NCI-H748 treated with DMSO at 0.1 percent for 48 hours (cell line): Measurements from ENCODE around the gene ARMC9.
"Not testable (repeated sequence)": the region's sequence is repeated elsewhere in the genome, so short reads cannot be mapped to it uniquely, and the experiment has no call there.

Experiments used
- DNase-seq: peaks from one replicate; lab custom pipeline; 2025; lab: John Stamatoyannopoulos, UW

ARMC9 gene, protein sequence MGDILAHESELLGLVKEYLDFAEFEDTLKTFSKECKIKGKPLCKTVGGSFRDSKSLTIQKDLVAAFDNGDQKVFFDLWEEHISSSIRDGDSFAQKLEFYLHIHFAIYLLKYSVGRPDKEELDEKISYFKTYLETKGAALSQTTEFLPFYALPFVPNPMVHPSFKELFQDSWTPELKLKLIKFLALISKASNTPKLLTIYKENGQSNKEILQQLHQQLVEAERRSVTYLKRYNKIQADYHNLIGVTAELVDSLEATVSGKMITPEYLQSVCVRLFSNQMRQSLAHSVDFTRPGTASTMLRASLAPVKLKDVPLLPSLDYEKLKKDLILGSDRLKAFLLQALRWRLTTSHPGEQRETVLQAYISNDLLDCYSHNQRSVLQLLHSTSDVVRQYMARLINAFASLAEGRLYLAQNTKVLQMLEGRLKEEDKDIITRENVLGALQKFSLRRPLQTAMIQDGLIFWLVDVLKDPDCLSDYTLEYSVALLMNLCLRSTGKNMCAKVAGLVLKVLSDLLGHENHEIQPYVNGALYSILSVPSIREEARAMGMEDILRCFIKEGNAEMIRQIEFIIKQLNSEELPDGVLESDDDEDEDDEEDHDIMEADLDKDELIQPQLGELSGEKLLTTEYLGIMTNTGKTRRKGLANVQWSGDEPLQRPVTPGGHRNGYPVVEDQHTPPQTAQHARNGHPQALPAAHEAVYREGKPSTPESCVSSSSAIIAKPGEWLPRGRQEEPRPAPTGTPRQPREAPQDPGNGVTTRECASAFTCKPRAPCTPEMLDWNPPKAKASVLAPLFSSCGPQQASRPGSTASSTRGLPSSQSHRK

DNA sequence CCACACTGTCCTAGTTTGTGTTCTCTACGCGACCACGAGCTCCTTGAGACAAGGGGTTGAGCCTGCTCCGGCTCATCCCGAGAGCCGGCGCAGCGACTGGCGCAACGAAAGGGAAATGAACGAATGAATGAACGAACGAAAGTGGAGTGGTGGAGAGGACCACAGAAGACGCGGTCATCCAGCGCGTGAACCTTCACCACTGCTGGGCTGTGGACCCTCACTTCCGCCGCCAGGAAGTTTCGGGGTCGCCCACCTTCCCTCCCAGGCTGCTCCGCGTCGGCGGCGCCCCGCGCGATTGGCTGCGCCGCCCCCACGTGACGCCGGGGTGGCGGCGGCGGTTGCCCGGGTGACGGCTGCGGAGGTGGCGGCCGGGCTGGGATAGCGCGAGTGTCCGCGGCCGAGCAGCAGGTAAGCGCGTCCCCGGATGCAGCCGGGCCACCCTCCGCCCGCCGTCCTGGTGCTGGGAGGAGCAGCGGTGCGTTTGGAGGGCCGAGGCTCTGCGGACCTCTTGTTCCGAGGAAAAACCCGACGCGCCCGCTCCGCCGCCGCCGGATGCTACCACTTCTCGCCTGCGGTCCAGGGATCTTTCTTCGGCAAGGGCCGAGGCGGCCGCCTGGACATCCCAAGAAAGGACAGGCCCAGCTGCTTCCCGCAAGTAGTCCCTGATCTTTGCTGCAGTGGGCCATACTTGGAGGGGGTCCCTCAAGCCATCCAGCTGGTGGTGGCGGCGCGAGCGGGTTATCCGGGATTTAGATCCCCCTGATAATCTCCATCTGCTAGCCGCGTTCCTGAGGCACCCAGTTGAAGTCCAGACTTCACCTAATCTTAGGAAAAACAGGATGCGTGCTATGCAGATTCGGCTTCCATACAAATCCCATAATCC is at the start of gene ARMC9:
Gene ARMC9, plus strand, starts transcription at position 341 of the 883 bp plus-strand sequence. CDS start 7,608 bp downstream, outside the sequence.
- DNase-seq, result peak; percentile 59

DNA sequence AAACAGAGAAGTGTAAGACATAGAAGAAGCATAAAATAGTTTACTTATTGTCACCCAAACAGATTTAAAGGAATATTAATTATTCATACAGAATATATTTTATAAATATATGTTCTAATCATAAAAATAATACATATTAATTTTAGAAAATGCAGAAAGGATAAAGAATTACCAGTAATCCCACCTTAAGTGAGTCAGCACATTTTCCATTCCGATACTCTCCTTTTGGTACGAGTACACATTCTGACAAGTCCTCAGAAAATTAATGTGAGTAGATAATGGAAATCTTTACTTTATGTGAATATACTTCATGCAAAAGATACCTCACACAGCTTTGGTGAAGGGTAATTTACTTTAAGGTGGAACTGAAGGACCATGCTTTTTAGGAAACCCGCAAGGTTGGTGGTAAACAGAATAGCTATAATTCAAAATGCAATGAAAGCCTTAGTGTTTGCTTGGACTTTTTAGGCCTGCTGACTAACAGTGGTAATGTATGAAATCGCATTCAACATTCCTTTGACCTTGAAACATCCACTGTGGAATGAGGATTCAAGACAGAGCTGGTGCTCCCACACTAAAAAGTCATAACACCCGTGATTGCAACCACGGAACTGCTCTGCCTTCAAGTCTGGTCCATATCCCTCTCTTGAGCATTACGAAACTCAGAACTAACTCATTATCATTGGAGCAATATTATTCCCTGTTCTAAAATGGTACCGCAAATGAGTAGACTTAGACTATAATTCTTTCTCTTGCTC is 45.5 kb upstream of the ARMC9 start:
- DNase-seq, result no peak

DNA sequence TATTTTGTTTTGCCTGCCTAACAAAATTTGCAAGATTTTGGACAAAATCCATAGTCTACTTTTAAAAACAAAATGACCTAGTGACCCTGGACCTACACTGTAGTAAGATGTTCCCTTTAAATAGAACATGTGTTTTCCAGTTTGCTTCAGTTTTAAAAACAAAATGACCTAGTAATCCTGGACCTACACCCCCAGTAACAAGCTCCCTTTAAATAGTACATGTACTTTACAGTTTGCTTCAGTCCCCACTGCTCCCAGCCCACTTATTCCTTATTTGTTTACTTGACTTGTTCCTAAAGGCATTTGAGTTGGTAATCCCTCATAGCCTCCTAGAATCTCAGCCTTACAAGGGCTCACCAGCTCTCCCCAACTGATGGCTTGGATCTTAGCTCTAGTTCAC is 39.1 kb upstream of the ARMC9 start:
- no peak for DNase-seq

DNA sequence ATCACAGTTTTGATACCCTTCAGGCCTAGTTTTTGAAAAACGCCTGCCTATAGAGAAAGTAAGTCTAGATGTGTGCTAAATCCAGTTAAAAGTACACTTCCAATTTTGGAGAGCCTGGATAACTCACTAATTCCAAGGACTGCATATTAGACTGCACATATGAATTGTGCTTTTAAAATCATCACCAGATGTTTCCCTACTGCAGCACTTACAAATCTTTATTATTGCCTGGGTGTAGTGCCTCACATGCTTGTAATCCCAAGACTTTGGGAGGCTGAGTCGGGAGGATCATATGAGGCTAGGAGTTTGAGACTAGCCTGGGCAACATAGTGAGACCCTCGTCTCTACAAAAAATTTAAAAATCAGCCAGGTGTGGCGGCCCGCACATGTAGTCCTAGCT is 37.7 kb upstream of the ARMC9 start:
- no peak for DNase-seq

DNA sequence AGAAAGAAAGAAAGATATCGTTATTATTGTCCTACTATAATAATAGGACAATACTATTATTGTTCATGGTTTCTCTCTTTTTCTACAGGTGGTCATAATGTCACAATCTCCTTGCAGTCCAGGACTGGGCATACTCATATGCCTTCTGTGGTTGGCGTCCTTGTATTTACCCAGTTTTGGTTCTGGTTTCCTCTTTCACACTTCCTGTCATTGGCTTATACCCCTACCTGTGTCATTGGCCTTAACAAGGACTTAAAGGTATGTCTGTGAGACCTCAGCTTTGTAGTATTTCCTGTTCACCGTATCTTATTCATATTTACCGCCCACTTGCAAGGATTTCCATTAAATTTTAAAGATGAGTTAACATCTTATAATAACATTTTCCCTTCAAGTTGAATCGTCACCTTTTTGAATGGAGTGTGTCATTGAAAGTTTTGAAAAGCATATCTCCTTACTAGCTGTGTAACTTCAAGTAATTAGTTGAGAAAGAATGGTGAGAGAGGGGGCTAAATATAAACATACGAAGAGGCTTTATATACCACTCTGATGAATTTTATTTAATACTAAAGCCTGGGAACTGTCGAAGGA is 37.1 kb upstream of the ARMC9 start:
- DNase-seq, result no peak

DNA sequence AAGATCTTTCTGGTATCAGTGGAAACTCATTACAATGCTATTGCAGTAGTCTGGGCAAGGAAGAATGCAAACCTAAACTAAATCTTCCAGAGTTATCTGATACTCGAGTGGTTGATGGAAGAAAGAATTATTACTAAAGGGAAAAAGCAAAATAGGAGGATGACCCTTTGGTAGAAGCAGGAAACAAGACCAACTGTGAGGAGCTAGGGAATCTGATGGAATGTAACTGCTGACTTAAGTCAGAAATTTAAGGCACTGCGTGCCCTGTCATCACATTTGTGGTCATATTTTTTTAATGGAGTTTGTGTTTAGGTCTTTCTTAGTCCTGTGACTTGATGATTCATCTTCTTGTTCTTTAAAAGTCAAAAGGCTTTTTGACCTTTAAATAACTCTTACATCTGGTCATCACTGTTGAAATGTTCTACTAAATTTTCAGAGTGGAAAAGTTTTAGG is 36.5 kb upstream of the ARMC9 start:
- DNase-seq, result no peak

DNA sequence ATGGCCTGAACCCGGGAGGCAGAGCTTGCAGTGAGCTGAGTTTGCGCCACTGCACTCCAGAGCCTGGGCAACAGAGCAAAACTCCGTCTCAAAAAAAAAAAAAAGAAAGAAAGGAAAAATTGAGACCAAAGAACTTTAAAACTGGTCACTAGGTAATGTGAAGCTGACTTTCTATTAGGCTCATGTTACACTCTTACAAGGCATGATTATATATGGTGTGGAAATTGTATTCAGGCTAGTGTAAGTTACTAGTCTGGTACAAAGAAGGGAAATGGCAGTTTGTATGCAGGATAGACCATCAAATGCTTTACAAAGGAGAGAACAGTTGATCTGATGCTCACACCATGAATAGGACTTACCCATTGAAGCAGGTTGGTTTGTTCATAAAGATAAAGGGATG is 35.4 kb upstream of the ARMC9 start:
- no peak for DNase-seq

DNA sequence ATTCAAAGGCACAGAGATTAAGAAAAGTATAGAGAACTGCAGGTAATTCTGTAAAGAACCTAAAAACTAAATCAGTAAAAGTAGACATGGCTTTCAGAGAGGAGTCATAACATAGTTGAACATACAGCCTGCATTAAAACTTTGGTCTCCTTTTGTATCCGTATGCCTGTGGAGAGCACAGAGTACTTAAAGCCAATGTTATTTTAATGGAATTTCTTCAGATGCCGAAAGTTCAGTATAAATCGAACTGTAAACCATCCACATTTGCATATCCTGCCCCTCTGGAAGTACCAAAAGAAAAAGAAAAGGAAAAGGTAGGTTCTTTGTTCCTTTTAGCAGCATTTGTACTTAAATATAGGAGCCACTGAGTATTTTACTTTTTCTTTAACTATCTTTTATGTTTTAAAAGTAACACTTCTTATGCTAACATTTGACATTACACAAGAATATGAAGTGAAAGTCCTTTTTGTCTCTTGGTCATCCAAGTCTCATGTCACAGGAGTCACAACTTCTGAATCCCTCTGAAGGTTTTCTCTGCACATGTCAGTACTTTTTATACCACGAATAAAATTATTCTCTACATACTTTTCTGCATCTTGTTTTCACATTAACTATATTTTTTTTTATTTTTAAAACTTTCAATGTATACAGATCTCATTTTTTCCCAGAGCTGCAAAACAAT is 34.9 kb upstream of the ARMC9 start:
- no peak for DNase-seq

DNA sequence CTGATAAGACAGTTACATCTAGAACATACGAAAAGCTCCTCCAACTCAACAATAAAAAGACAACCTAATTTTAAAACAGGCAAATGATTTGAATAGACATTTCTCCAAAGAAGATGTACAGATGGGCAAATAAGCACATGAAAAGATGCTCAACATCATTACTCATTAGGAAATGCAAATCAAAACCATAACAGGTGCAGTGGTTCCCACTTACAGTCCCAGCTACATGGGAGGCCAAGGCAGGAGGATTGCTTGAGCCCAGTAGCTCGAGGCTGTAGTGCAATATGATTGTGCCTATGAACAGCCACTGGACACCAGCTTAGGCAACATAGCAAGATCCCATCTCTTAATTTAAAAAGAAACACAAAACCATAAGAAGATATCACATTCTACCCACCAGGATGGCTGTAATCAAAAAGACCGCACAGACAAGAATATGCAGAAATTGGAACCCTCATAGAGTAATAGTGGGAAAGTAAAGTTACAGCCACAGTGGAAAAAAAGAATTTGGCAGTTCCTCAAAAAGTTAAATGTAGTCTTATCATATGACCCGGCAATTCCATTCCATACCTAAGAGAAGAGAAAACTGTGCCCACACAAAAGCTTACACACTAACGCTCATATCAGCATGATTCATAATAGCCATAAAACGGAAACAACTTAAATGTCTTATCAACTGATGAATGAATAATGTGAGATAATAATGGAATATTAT is 30.5 kb upstream of the ARMC9 start:
- DNase-seq, result no peak

DNA sequence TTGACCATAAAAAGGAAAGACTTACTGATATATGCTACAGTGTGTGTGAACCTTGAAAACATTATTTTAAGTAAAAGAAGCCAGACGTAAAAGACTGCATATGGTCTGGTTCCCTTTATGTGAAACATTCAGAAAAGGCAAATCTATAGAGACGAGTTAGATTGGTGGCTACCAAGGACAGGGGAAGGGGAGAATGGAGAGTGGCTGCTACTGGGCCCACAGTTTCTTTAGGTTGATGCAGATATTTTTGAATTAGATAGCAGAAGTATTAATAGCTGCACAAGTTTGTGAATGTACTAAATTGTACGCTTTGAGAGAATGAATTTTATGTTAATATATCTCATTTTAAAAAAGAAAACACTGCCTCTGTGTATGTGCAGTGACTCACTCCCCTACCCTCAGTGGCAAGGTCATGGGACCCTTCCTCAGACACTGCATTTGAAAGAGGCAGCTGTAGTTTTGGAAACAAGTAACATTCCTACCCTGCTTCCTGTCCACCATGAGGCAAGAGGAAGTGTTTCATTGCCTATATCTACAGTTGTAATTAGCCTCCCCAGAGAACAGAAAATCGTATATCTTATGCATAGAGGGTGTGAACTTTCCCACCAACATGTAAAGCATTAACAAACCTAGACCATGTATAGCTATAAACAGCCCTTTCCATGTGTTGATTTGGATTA is 29.8 kb upstream of the ARMC9 start:
- no peak for DNase-seq

DNA sequence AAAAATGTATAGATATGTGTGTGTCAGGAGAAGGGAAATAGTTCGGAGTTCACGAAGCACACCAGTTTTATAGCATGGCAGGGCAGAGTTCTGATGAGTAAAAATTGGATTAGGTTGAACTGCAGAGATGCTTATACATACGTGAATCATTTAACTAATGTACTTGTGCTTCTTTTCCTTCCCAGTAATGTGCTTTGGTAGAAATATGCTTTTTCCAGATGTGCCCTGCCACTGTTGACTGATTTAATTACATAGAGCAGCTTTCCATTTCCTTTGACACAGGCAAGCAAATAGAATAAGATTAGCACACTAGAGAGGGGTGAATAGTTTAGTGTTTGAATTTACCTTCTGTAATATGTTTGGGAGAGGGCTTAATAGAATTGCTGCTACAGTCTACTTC is 28.9 kb upstream of the ARMC9 start:
- no peak for DNase-seq

DNA sequence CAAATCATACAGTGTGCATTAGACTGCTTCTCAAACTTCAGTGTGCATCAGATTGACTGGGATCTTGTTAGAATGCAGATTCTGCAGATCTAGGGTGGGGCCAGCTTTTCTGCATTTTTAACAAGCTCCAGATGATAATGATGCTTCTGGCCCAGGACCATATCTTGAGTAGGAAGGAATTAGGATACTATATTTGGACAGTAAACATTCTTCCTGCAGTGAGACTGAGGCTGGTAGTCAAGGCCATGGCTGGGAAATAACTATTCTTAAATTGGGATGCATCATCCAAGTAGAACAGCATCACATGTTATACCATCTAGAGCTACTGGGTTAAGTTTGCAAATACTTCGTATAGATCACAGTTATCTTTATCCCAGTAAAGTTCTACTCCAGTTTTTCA is 28.4 kb upstream of the ARMC9 start:
- no peak for DNase-seq

DNA sequence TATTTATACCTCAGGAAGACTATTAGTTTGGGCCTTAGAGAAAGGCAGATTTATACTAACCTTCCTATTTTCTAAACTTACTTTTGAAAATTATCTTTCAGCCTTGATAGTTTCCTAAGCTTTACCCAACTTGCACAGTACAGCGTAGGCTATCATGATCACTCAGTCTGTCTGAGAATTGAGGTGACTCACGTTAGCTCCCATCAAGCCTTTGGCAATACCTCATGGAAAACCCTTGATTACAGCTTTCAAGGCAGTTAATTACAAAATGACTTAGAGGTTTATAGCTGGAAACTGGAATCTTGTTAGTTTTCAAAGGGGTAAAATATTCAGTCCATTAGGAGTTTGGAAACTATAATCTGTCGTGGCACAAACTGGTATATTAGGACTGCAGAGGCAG is 26.4 kb upstream of the ARMC9 start:
- DNase-seq, result no peak

DNA sequence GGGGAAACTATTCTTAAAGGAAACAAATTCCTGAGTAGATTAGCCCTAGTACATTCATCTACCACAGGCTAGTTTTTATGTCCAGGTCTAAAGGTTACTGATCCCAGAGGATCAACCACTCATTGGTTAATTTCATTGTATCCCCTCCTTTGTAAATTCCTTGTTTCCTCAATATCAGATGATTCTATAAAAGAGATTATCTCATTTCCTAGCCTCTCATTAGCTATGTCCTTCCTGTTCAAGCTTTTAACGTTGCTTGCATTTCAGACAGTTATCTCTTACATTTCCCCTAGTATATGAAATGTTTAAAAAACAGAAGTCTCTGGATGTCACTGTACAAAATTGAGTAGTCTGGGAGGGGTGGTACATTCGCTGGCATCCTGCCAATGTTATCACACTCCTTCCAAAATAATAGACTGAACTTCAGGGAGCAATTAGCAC is 24.2 kb upstream of the ARMC9 start:
- DNase-seq, result no peak

DNA sequence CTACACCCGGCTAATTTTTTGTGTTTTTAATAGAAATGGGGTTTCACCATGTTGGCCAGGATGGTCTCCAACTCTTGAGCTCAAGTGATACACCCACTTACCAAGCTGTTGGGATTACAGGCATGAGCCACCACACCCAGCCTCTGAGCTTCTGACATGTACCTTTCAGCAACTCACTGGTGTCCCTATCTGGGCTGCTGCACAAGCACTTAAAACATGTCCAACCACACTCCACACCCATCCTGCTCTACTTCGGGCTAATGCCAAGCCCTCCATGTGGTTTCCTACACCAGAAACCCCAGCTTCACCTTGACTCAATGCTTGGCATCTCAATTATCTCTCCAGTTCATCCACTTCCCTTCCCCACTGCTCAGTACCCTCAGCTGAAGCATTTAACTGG is 22.4 kb upstream of the ARMC9 start:
- no peak for DNase-seq

DNA sequence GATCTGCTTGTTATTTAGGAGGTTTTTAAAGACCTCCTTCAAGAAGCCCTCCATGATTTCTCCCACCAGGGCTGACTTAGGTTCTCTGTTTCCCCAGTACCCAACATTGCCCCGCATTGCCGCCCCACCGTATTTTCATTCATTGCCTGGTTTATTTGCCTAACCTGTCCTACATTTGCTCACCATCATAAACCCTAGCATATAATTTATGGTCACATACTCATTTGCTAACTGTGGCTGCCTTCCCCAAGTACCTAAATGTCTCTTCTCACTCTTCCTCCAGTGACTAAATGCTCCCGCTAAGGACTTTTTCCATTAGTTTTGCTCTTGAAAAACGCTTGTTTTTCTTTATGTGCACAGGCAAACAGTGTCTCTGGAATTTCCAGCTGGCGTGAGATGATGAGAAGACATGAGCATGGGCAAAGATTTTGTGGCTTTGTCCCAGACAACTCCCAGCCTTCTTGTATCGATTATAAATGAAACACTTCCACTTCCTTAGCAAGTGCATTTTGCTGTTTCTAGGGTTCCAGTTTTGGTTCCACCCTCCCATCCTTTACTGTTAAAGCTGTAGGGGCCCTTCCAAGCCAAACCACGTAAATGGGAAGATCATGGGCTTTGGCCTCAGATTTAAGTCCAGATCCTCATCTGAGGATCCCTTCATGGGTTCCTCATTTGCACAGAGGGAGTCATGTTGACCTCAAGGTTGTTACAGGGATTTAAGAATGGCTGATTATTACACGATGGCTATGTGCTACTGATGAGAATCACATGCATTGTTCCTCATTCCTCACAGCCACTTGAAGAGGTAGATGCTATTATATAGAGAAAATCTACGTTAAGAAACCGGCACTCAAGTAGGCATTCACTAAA is 21.0 kb upstream of the ARMC9 start:
- DNase-seq, result no peak

DNA sequence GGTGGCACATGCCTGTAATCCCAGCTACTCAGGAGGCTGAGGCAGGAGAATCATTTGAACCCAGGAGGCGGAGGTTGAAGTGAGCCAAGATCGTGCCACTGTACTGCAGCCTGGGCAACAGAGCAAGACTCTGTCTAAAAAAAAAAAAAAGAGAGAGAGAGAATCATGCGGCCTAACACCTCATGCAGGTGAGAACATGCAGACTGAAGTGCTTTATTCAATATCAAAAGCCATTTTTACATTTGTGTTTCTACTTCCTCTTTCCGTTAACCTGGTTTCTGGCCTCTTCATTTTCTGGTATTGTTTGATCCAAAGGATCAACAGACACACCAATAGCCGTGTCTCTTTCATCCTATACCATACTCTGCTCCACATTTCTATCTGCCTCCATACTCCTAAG is 19.6 kb upstream of the ARMC9 start:
- not testable (repeated sequence) for DNase-seq

DNA sequence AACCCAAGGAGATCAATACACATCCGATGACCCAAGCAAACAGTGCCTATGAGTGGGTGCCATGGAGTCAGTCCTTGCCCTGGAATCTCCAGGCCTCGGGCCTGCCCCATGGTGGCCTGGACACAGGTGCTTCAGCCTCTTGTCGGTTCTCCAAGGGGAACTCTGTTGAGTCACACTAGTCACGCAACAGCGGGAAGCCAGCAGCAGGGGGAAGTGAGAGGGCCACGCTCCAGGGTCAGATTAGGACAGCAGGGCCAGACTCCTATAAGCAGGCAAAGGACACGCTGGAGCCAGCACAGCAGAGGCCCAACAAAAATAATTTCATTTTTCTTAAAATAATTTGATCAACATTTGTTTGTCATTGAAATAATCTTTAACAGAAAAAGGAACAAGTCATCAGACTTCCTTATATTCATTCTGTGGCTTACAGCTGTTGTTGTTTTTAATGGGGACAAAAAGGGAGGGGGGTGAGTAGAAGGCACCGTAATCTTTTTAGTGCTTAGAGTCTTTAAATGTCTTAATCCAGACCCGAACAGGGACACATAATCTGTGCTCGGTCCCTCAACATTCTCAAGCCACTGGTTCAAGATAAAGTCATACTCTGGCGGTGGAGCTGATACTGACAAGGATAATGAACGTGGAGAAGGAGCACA is 16.4 kb upstream of the ARMC9 start:
- DNase-seq, result no peak
